Adrenal gland (tissue), 12 donors: ENCODE data around the gene PIK3IP1. TPM values are rescaled to one million over a fixed set of nuclear protein-coding genes. Genes with fewer than 3 reads are reported as not detected.

Source experiments
- DNase-seq, 7 donors: peaks; one replicate each; pipeline ENCODE4 v3.0.0-alpha.2; 2019 to 2020
- H3K27ac ChIP-seq, 5 donors: fragments of 200-600 bp; sonication (generic) in 4 of 5; 1 replicate in 3 of 5; 2 replicates in 2 of 5; pipeline versions ENCODE4 v1.5.1 to v1.8.0; 2016 to 2020; ENCODE audit warnings: mild to moderate bottlenecking in 1 of 5
- H3K27me3 ChIP-seq: fragments of 200-600 bp; 2 replicates; pipeline ENCODE4 v1.8.0; 2021
- H3K36me3 ChIP-seq, 2 donors: fragments of 200-600 bp; replicated peaks in 1 of 2; 1 replicate in 1 of 2; 2 replicates in 1 of 2; pipeline versions ENCODE4 v1.5.1 to v1.8.0; 2018 to 2022
- H3K4me1 ChIP-seq, 2 donors: fragments of 200-600 bp; replicated peaks in 1 of 2; 1 replicate in 1 of 2; 2 replicates in 1 of 2; pipeline versions ENCODE4 v1.5.1 to v1.8.0; 2018 to 2021
- H3K4me3 ChIP-seq, 4 donors: fragments of 200-600 bp; sonication (generic) in 3 of 4; one replicate each; pipeline ENCODE4 v1.5.1; 2016 to 2018
- H3K9me3 ChIP-seq, 3 donors: fragments of 200-600 bp; sonication (generic) in 1 of 3; replicated peaks in 1 of 3; 1 replicate in 2 of 3; 2 replicates in 1 of 3; pipeline versions ENCODE4 v1.5.1 to v1.8.0; 2016 to 2021
- POLR2A ChIP-seq, 2 donors: fragments of 450-650 bp; IDR thresholded peaks; one replicate each; pipeline ENCODE4 v1.6.1; 2017; ENCODE audit warnings: antibody characterized with exemption in 2 of 2, mild to moderate bottlenecking in 2 of 2, moderate library complexity in 1 of 2
- WGBS, 4 donors: extraction: QIAGEN DNeasy Blood & Tissue Kit in 2 of 4; methylation state at CpG; one replicate each; pipeline versions ENCODE4 v1.1.5 to v1.1.7; 2013 to 2017; 5-methylcytosine and 5-hydroxymethylcytosine counted together
- intact Hi-C, 2 donors: fragments of 100-400 bp; cut with DNase I; formaldehyde crosslinking; loops; one replicate each; pipeline versions ENCODE4 v1.14.1 to v1.15.0; 2022 to 2023
- polyA plus RNA-seq, 3 donors: library from polyadenylated mRNA; stranded (reverse); fragments of 200-250 nt in 2 of 3; fragments of 350-450 nt in 1 of 3; fragmentation: Illumina TruSeq in 1 of 3; extraction: RNeasy Lipid Tissue Mini Kit (QIAGEN cat#74804) in 1 of 3; gene quantifications; one replicate each; pipeline ENCODE4 v1.2.3, GENCODE V29; 2013 to 2014
- total RNA-seq, 9 donors: library from RNA; depleted of rRNA in 4 of 9; stranded (reverse); fragments of >200 nt in 4 of 9; fragments of 120-200 nt in 1 of 9; fragmentation: NEBNext Ultra II Directional in 1 of 9; extraction: Animal tissue kit (Norgen Biotek cat#: 25700) in 1 of 9; gene quantifications; one replicate each; pipeline versions ENCODE4 v1.1.0 to v1.2.4, GENCODE V29; 2013 to 2023
- TF ChIP-seq, protein P1 (sequence below), 6 experiments: fragments of 450-650 bp in 4 of 6; fragments of 200-600 bp in 2 of 6; sonication (generic) in 1 of 6; IDR thresholded peaks; 1 replicate in 5 of 6; 2 replicates in 1 of 6; pipeline versions ENCODE4 v1.5.1 to v1.8.0; 2016 to 2021; ENCODE audit warnings: antibody characterized with exemption in 6 of 6, mild to moderate bottlenecking in 2 of 6, moderate library complexity in 1 of 6
- donor health status: healthy with polysubstance abuse.
- donor health status: Bipolar disorder and iron deficiency.
- donor health status: DM: yes; HTN: yes; CAD: no.
- donor health status: DM: no; HTN: no; CAD: no.
- donor health status: DM: no; HTN: no; CAD: no.
- donor health status: DM: yes; HTN: yes; CAD: no.

PIK3IP1 gene
- total and polyA plus RNA-seq, 12 donors = 12.1 to 161 (median 69.7) TPM

DNA sequence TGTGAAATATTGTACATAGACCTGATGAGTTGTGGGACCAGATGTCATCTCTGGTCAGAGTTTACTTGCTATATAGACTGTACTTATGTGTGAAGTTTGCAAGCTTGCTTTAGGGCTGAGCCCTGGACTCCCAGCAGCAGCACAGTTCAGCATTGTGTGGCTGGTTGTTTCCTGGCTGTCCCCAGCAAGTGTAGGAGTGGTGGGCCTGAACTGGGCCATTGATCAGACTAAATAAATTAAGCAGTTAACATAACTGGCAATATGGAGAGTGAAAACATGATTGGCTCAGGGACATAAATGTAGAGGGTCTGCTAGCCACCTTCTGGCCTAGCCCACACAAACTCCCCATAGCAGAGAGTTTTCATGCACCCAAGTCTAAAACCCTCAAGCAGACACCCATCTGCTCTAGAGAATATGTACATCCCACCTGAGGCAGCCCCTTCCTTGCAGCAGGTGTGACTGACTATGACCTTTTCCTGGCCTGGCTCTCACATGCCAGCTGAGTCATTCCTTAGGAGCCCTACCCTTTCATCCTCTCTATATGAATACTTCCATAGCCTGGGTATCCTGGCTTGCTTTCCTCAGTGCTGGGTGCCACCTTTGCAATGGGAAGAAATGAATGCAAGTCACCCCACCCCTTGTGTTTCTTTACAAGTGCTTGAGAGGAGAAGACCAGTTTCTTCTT, 12.3 kb downstream of the PIK3IP1 start:
- DNase-seq = peak in 2 of 7 donors; percentile 21 to 49
- intact Hi-C loops = loop anchor here (10.0 kb wide), 2 partner anchors 55 to 65 kb away; partner anchors contain the start of gene LIMK2 (in 1 of the 2)
- H3K4me3 ChIP-seq = no peak overlapping the region
- no peaks in the 10 kb centered on the region for H3K27me3 ChIP-seq
- peaks cover 4 to 14% of the 10 kb centered on the region in 2 donors for H3K4me1 ChIP-seq
- peak overlapping the region in 1 of 5 donors; percentile 17 for H3K27ac ChIP-seq
- no peak for TF ChIP-seq POLR2A (IDR thresholded peaks at IDR 0.05)
- TF ChIP-seq, protein P1, sequence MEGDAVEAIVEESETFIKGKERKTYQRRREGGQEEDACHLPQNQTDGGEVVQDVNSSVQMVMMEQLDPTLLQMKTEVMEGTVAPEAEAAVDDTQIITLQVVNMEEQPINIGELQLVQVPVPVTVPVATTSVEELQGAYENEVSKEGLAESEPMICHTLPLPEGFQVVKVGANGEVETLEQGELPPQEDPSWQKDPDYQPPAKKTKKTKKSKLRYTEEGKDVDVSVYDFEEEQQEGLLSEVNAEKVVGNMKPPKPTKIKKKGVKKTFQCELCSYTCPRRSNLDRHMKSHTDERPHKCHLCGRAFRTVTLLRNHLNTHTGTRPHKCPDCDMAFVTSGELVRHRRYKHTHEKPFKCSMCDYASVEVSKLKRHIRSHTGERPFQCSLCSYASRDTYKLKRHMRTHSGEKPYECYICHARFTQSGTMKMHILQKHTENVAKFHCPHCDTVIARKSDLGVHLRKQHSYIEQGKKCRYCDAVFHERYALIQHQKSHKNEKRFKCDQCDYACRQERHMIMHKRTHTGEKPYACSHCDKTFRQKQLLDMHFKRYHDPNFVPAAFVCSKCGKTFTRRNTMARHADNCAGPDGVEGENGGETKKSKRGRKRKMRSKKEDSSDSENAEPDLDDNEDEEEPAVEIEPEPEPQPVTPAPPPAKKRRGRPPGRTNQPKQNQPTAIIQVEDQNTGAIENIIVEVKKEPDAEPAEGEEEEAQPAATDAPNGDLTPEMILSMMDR (IDR thresholded peaks at IDR 0.05) = no peak
- H3K36me3 ChIP-seq = peaks cover 0 to 90% of the 10 kb centered on the region in 2 donors
- H3K9me3 ChIP-seq = no peaks in the 10 kb centered on the region

DNA sequence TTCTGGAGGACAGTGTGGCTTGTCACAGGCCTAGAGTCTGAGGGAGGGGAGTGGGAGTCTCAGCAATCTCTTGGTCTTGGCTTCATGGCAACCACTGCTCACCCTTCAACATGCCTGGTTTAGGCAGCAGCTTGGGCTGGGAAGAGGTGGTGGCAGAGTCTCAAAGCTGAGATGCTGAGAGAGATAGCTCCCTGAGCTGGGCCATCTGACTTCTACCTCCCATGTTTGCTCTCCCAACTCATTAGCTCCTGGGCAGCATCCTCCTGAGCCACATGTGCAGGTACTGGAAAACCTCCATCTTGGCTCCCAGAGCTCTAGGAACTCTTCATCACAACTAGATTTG, 13.0 kb downstream of the PIK3IP1 start:
- H3K36me3 ChIP-seq = peaks cover 0 to 90% of the 10 kb centered on the region in 2 donors
- no peaks in the 10 kb centered on the region for H3K27me3 ChIP-seq
- TF ChIP-seq, protein P1 (IDR thresholded peaks at IDR 0.05) = no peak
- TF ChIP-seq POLR2A (IDR thresholded peaks at IDR 0.05) = no peak
- H3K4me3 ChIP-seq = no peak overlapping the region
- intact Hi-C loops = loop anchor here (10.0 kb wide), 2 partner anchors 56 to 64 kb away; partner anchors contain the start of gene LIMK2 (in 1 of the 2)
- H3K4me1 ChIP-seq = peaks cover 0 to 11% of the 10 kb centered on the region in 2 donors
- H3K9me3 ChIP-seq = no peaks in the 10 kb centered on the region
- peak in 2 of 7 donors; percentile 17 to 51 for DNase-seq
- H3K27ac ChIP-seq = peak overlapping the region in 3 of 5 donors; percentile 13 to 31 (median 17)

DNA sequence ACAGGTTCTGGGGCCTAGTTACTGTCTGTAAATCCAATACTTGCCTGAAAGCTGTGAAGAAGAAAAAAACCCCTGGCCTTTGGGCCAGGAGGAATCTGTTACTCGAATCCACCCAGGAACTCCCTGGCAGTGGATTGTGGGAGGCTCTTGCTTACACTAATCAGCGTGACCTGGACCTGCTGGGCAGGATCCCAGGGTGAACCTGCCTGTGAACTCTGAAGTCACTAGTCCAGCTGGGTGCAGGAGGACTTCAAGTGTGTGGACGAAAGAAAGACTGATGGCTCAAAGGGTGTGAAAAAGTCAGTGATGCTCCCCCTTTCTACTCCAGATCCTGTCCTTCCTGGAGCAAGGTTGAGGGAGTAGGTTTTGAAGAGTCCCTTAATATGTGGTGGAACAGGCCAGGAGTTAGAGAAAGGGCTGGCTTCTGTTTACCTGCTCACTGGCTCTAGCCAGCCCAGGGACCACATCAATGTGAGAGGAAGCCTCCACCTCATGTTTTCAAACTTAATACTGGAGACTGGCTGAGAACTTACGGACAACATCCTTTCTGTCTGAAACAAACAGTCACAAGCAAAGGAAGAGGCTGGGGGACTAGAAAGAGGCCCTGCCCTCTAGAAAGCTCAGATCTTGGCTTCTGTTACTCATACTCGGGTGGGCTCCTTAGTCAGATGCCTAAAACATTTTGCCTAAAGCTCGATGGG, 13.5 kb downstream of the PIK3IP1 start:
- no peaks in the 10 kb centered on the region for H3K9me3 ChIP-seq
- WGBS, 4 donors = 70 to 77% (median 74%) methylated on average over 5 to 6 of the region's 6 CpGs
- TF ChIP-seq POLR2A (IDR thresholded peaks at IDR 0.05) = no peak
- TF ChIP-seq, protein P1 (IDR thresholded peaks at IDR 0.05) = no peak
- peaks cover 0 to 90% of the 10 kb centered on the region in 2 donors for H3K36me3 ChIP-seq
- H3K4me1 ChIP-seq = peaks cover 0 to 11% of the 10 kb centered on the region in 2 donors
- H3K4me3 ChIP-seq = no peak overlapping the region
- intact Hi-C loops = loop anchor here (10.0 kb wide), 2 partner anchors 56 to 64 kb away; partner anchors contain the start of gene LIMK2 (in 1 of the 2)
- H3K27me3 ChIP-seq = no peaks in the 10 kb centered on the region
- H3K27ac ChIP-seq = peak overlapping the region in 3 of 5 donors; percentile 13 to 31 (median 17)
- DNase-seq = peak in 2 of 7 donors; percentile 34 to 55

DNA sequence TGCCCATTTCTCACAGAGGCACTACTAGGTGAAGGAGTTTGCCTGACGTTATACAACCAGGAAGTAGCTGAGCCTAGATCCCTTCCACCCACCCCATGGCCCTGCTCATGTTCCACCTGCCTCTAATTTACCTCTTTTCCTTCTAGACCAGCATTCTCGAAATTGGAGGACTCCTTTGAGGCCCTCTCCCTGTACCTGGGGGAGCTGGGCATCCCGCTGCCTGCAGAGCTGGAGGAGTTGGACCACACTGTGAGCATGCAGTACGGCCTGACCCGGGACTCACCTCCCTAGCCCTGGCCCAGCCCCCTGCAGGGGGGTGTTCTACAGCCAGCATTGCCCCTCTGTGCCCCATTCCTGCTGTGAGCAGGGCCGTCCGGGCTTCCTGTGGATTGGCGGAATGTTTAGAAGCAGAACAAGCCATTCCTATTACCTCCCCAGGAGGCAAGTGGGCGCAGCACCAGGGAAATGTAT, 14.1 kb downstream of the PIK3IP1 start:
- DNase-seq = peak in 1 of 7 donors; percentile 53
- Histone ChIP-seq H3K36me3 (peaks cover 0 to 89% of the 10 kb centered on the region in 2 donors), H3K4me3 (no peak overlapping the region)

More for the DNA sequence above, 14.1 kb downstream of the PIK3IP1 start:
- peak overlapping the region in 1 of 5 donors; percentile 20 for H3K27ac ChIP-seq
- H3K27me3 ChIP-seq = no peaks in the 10 kb centered on the region
- intact Hi-C loops = loop anchor here (10.0 kb wide), 2 partner anchors 57 to 63 kb away; partner anchors contain the start of gene LIMK2 (in 1 of the 2)
- WGBS, 4 donors = 86 to 92% (median 90%) methylated on average over 4 to 9 of the region's 9 CpGs
- TF ChIP-seq POLR2A (IDR thresholded peaks at IDR 0.05) = no peak
- TF ChIP-seq, protein P1 (IDR thresholded peaks at IDR 0.05) = no peak
- no peaks in the 10 kb centered on the region for H3K9me3 ChIP-seq
- H3K4me1 ChIP-seq = peaks cover 0 to 11% of the 10 kb centered on the region in 2 donors
